Ovary (tissue), 9 donors: ENCODE data around the gene ADH1A. TPM values are rescaled to one million over a fixed set of nuclear protein-coding genes. Genes with fewer than 3 reads are reported as not detected.

Experiments used
- DNase-seq, 5 donors: peaks; one replicate each; pipeline ENCODE4 v3.0.0-alpha.2; 2019 to 2020
- H3K27ac ChIP-seq, 2 donors: fragments of 200-600 bp; one replicate each; pipeline versions ENCODE4 v1.5.1 to v1.8.0; 2019 to 2022
- H3K27me3 ChIP-seq: fragments of 200-600 bp; one replicate; pipeline ENCODE4 v1.8.0; 2022
- H3K36me3 ChIP-seq: fragments of 200-600 bp; sonication (generic); one replicate; pipeline ENCODE4 v1.5.1; 2019
- H3K4me1 ChIP-seq: one replicate; pipeline ENCODE4 v1.8.1; 2013; ENCODE audit warnings: mild to moderate bottlenecking, moderate library complexity; ENCODE audit not compliant: insufficient read depth
- H3K4me3 ChIP-seq: fragments of 200-600 bp; sonication (generic); one replicate; pipeline ENCODE4 v1.5.1; 2017
- H3K9me3 ChIP-seq, 2 donors: fragments of 200-600 bp in 1 of 2; sonication (generic) in 1 of 2; one replicate each; pipeline versions ENCODE4 v1.5.1 to v1.8.1; 2013 to 2019; ENCODE audit warnings: mild to moderate bottlenecking in 1 of 2, moderate library complexity in 1 of 2
- EP300 ChIP-seq: sonication (generic); formaldehyde crosslinking; IDR thresholded peaks from one replicate; pipeline ENCODE4 v1.6.1; 2017; ENCODE audit warnings: antibody characterized with exemption
- POLR2A ChIP-seq: fragments of 450-650 bp; IDR thresholded peaks from one replicate; pipeline ENCODE4 v1.6.1; 2017; ENCODE audit warnings: antibody characterized with exemption, mild to moderate bottlenecking, moderate library complexity
- WGBS, 3 donors: extraction: QIAGEN DNeasy Blood & Tissue Kit in 1 of 3; methylation state at CpG; one replicate each; pipeline versions ENCODE4 v1.1.5 to v1.1.7; 2013 to 2017; 5-methylcytosine and 5-hydroxymethylcytosine counted together
- intact Hi-C, 4 donors: fragments of 100-400 bp; cut with DNase I; formaldehyde crosslinking; loops; one replicate each; pipeline versions ENCODE4 v1.11.0 to v1.15.1; 2022 to 2023
- polyA plus RNA-seq, 2 donors: library from polyadenylated mRNA; stranded (reverse); fragments of 200-250 nt in 1 of 2; fragments of 350-450 nt in 1 of 2; fragmentation: Illumina TruSeq in 1 of 2; extraction: RNeasy Lipid Tissue Mini Kit (QIAGEN cat#74804) in 1 of 2; gene quantifications; one replicate each; pipeline ENCODE4 v1.2.3, GENCODE V29; 2013 to 2014
- total RNA-seq, 7 donors: library from RNA; depleted of rRNA in 2 of 7; stranded (reverse); fragments of >200 nt in 2 of 7; fragmentation: NEBNext Ultra II Directional in 3 of 7; extraction: Animal tissue kit (Norgen Biotek cat#: 25700) in 3 of 7; gene quantifications; one replicate each; pipeline versions ENCODE4 v1.1.0 to v1.2.4, GENCODE V29; 2016 to 2023
- TF ChIP-seq, protein P1 (sequence below), 3 donors: fragments of 450-650 bp in 2 of 3; fragments of 200-600 bp in 1 of 3; IDR thresholded peaks; one replicate each; pipeline versions ENCODE4 v1.5.1 to v1.8.0; 2016 to 2022; ENCODE audit warnings: antibody characterized with exemption in 3 of 3, mild to moderate bottlenecking in 1 of 3
- donor health status: DM: no; HTN: no; CAD: no; lungs with moderate emphysema.
- donor health status: DM: no; HTN: no; CAD: no.
- donor health status: Bipolar disorder and iron deficiency.
- donor health status: DM: yes; HTN: yes; CAD: no.
- donor health status: DM: no; HTN: no; CAD: no.
- donor health status: DM: yes; HTN: yes; CAD: no.

The ADH1A gene
- total and polyA plus RNA-seq, 9 donors = 0.15 to 2.4 (median 0.70) TPM; not detected in 2

DNA sequence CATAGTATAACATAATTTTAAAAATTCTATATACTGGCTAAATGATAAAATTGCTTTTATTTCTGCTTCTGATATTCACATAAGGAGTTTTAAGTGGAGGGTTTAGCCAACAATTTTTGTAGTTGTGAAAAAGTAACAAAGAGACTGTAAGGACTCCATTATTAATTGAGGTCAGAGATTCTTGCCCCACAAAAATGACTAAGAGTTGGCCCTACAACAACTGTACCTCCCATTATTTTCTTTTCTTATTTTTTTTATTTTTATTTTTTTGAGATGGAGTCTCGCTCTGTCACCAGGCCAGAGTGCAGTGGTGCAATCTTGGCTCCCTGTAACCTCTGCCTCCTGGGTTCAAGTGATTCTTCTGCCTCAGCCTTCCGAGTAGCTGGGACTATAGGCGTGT lies 39.9 kb upstream of the ADH1A start:
- 93 to 98% (median 97%) methylated on average over 3 of the region's 3 CpGs for WGBS, 3 donors

DNA sequence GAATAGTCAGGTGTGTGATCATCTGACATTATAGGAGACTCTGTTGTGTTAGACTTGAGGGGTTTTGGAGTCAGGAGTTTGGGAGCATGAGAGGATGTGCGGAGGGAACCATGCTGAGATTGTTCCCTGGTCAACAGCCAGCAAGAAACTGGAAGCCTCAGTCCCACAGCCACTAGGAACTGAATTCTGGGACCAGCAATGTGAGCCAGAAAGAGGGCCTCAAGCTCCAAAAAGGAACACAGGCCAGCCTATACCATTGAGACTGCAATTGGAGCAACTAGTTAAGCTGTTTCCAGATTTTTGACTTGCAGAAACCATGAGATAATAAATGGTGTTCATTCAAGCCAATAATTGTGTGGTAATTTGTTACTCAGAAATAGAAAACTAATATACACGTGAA lies 39.1 kb upstream of the ADH1A start:
- TF ChIP-seq, protein P1, sequence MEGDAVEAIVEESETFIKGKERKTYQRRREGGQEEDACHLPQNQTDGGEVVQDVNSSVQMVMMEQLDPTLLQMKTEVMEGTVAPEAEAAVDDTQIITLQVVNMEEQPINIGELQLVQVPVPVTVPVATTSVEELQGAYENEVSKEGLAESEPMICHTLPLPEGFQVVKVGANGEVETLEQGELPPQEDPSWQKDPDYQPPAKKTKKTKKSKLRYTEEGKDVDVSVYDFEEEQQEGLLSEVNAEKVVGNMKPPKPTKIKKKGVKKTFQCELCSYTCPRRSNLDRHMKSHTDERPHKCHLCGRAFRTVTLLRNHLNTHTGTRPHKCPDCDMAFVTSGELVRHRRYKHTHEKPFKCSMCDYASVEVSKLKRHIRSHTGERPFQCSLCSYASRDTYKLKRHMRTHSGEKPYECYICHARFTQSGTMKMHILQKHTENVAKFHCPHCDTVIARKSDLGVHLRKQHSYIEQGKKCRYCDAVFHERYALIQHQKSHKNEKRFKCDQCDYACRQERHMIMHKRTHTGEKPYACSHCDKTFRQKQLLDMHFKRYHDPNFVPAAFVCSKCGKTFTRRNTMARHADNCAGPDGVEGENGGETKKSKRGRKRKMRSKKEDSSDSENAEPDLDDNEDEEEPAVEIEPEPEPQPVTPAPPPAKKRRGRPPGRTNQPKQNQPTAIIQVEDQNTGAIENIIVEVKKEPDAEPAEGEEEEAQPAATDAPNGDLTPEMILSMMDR (IDR thresholded peaks at IDR 0.05) = no peak
- TF ChIP-seq POLR2A = no peak
- intact Hi-C loops = loop anchor here in 2 of 4 donors (10.0 kb wide), 2 partner anchors 65 to 125 kb away; no protein-coding TSS in a partner anchor
- Histone ChIP-seq H3K4me1 (no peaks in the 10 kb centered on the region), H3K4me3 (no peak overlapping the region), H3K27ac (no peak overlapping the region), H3K36me3 (no peaks in the 10 kb centered on the region), H3K9me3 (no peaks in the 10 kb centered on the region), H3K27me3 (no peaks in the 10 kb centered on the region)
- WGBS, 3 donors = 63 to 71% (median 70%) methylated on average over 2 of the region's 2 CpGs
- no peak for DNase-seq

More for the DNA sequence above, 39.9 kb upstream of the ADH1A start:
- H3K4me1 ChIP-seq = no peaks in the 10 kb centered on the region
- H3K36me3 ChIP-seq = no peaks in the 10 kb centered on the region
- H3K27me3 ChIP-seq = no peaks in the 10 kb centered on the region
- no peak overlapping the region for H3K4me3 ChIP-seq
- TF ChIP-seq, protein P1 (IDR thresholded peaks at IDR 0.05) = no peak
- TF ChIP-seq EP300 (no peak), POLR2A (no peak)
- intact Hi-C loops = no loop called here
- DNase-seq = no peak
- no peak overlapping the region for H3K27ac ChIP-seq
- H3K9me3 ChIP-seq = no peaks in the 10 kb centered on the region

DNA sequence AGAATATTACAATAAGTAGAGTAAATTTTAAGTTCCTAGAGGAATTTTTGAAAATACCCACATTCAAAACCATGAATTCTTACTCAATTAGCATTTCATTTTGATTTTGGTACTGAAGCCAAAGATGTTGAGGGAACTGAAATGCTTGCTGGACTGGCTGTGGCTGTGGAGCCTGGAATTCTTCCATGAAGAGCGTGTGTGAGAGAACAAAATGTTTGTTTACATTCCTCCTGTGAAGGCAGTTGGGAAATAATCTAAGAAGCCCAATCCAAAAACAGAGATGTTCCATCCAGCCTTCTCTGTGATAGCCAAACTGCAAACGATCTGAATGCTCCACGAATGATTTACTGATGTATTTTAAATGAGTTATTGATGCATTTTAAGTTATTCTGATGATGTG lies 34.2 kb upstream of the ADH1A start:
- H3K4me1 ChIP-seq = peaks cover 14% of the 10 kb centered on the region
- WGBS, 3 donors = 0 to 10% (median 2%) methylated on average over 3 of the region's 3 CpGs
- no peaks in the 10 kb centered on the region for H3K9me3 ChIP-seq
- peak overlapping the region in 1 of 2 donors; percentile 73 for H3K27ac ChIP-seq
- TF ChIP-seq POLR2A (no peak), EP300 (peak; percentile 52)
- TF ChIP-seq, protein P1 (IDR thresholded peaks at IDR 0.05) = no peak
- H3K27me3 ChIP-seq = no peaks in the 10 kb centered on the region
- peak; percentile 70 to 87 (median 81) for DNase-seq
- intact Hi-C loops = loop anchor here in 2 of 4 donors (5.0 to 10.0 kb wide), 3 partner anchors 62 to 120 kb away; no protein-coding TSS in a partner anchor
- no peak overlapping the region for H3K4me3 ChIP-seq
- no peaks in the 10 kb centered on the region for H3K36me3 ChIP-seq

DNA sequence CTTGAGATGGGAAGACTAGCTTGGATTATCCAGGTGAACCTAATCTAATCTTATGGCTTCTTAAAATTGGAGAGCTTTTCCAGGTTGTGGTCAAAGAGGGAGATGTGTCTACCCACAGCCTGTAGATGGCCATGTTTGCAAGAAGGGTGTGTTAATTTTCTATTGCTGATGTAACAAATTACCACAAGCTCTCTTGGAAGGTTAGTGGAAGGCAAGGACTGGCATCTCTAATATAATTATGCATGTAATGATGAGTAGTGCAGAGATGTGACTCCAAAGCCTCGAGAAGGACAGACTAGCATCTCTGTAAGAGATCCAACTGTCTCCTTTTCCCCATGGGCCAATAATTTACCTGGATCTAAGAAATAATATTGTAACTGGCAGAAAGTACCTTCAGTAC lies 33.6 kb upstream of the ADH1A start:
- H3K27ac ChIP-seq = peak overlapping the region in 1 of 2 donors; percentile 73
- H3K4me1 ChIP-seq = peaks cover 14% of the 10 kb centered on the region
- no peak for DNase-seq
- no peak overlapping the region for H3K4me3 ChIP-seq
- WGBS, 3 donors = 10 to 24% (median 20%) methylated on average over 1 of the region's 1 CpG
- H3K36me3 ChIP-seq = no peaks in the 10 kb centered on the region
- H3K9me3 ChIP-seq = no peaks in the 10 kb centered on the region
- H3K27me3 ChIP-seq = no peaks in the 10 kb centered on the region
- no peak for TF ChIP-seq POLR2A
- TF ChIP-seq, protein P1 (IDR thresholded peaks at IDR 0.05) = no peak
- TF ChIP-seq EP300 = no peak
- intact Hi-C loops = loop anchor here in 2 of 4 donors (5.0 to 10.0 kb wide), 3 partner anchors 63 to 120 kb away; no protein-coding TSS in a partner anchor
